K562 (cell line): ENCODE measurements around the gene PDZD8. TPM values are rescaled to one million over a fixed set of nuclear protein-coding genes. Genes with fewer than 3 reads are reported as not detected.

Experiments used
- ATF6 ChIP-seq: sonication (generic); formaldehyde crosslinking; IDR thresholded peaks from 2 replicates; pipeline ENCODE4 v1.4.0; 2020; ENCODE audit warnings: mild to moderate bottlenecking, missing genetic modification reagents
- CXXC5 ChIP-seq: fragments of 250-450 bp; sonication (Bioruptor Pico); IDR thresholded peaks from 2 replicates; pipeline ENCODE4 v1.8.0; 2022; ENCODE audit warnings: inconsistent platforms, mild to moderate bottlenecking, moderate library complexity
- EHMT2 ChIP-seq: fragments of 450-650 bp; IDR thresholded peaks from 2 replicates; pipeline ENCODE4 v1.6.1; 2018; ENCODE audit warnings: antibody characterized with exemption
- ELF4 ChIP-seq: fragments of 450-650 bp; formaldehyde crosslinking; IDR thresholded peaks from 2 replicates; pipeline ENCODE4 v1.4.0; 2022; ENCODE audit warnings: missing genetic modification characterization
- HMGN3 ChIP-seq: IDR thresholded peaks from 2 replicates; pipeline ENCODE4 v1.6.1; 2011; ENCODE audit warnings: borderline replicate concordance, low read depth, mild to moderate bottlenecking, mixed read lengths, low read length; ENCODE audit not compliant: insufficient read length; ENCODE audit errors: extremely low read depth
- JUND ChIP-seq, 2 experiments: IDR thresholded peaks; 2 replicates in 1 of 2; 3 replicates in 1 of 2; pipeline ENCODE4 v1.6.1; 2011; ENCODE audit warnings: borderline replicate concordance in 2 of 2, low read depth in 2 of 2, low read length in 2 of 2, improper control_type of control experiment in 1 of 2, missing biosample characterization in 1 of 2, missing genetic modification characterization in 1 of 2, missing genetic modification reagents in 1 of 2
- MCM7 ChIP-seq, 2 experiments: fragments of 450-650 bp; IDR thresholded peaks; 2 replicates each; pipeline ENCODE4 v1.6.1; 2016 to 2018
- PCBP2 ChIP-seq: fragments of 200-400 bp; formaldehyde crosslinking; IDR thresholded peaks from 2 replicates; pipeline ENCODE4 v1.6.1; 2018; ENCODE audit warnings: low read length, low read depth, mild to moderate bottlenecking, moderate library complexity; ENCODE audit not compliant: poor library complexity, severe bottlenecking
- RAD51 ChIP-seq: fragments of 450-650 bp; IDR thresholded peaks from 2 replicates; pipeline ENCODE4 v1.7.1; 2016; ENCODE audit warnings: low read depth, mild to moderate bottlenecking, borderline replicate concordance
- RCOR1 ChIP-seq, 2 experiments: IDR thresholded peaks; 2 replicates each; pipeline ENCODE4 v1.6.1; 2012; ENCODE audit warnings: low read depth in 2 of 2, low read length in 2 of 2, borderline replicate concordance in 1 of 2, improper control_type of control experiment in 1 of 2
- SIN3A ChIP-seq, 2 experiments: fragments of 150-350 bp in 1 of 2; IDR thresholded peaks; 2 replicates each; pipeline ENCODE4 v1.6.1; 2011 to 2016; ENCODE audit warnings: borderline replicate concordance in 2 of 2, low read depth in 2 of 2, low read length in 2 of 2, mild to moderate bottlenecking in 2 of 2, moderate library complexity in 2 of 2; ENCODE audit not compliant: control insufficient read depth in 1 of 2
- SIN3B ChIP-seq: fragments of 450-650 bp; IDR thresholded peaks from 2 replicates; pipeline ENCODE4 v1.6.1; 2017; ENCODE audit warnings: low read depth, mild to moderate bottlenecking, moderate library complexity
- SMARCA4 ChIP-seq: fragments of 450-650 bp; IDR thresholded peaks from 2 replicates; pipeline ENCODE4 v1.6.1; 2016
- STAT5A ChIP-seq: IDR thresholded peaks from 2 replicates; pipeline ENCODE4 v1.6.1; 2012; ENCODE audit warnings: low read length, inconsistent platforms, borderline replicate concordance
- TEAD4 ChIP-seq, 2 experiments: sonication (generic) in 1 of 2; formaldehyde crosslinking in 1 of 2; IDR thresholded peaks; 2 replicates each; pipeline versions ENCODE4 v1.6.1 to v1.8.0; 2012 to 2022; ENCODE audit warnings: borderline replicate concordance in 1 of 2, inconsistent platforms in 1 of 2, low read length in 1 of 2, mild to moderate bottlenecking in 1 of 2, missing genetic modification reagents in 1 of 2
- ZNF143 ChIP-seq: sonication (generic); formaldehyde crosslinking; IDR thresholded peaks from 2 replicates; pipeline ENCODE4 v1.9.0; 2022; ENCODE audit warnings: mild to moderate bottlenecking, missing genetic modification reagents
- ZNF436 ChIP-seq: fragments of 250-450, 450-650 bp; sonication (Bioruptor Pico); formaldehyde crosslinking; IDR thresholded peaks from 2 replicates; pipeline ENCODE4 v1.7.0; 2020; ENCODE audit warnings: mild to moderate bottlenecking
- polyA plus RNA-seq, 8 experiments: library from polyadenylated mRNA; depleted of rRNA in 4 of 8; stranded (reverse) in 5 of 8; unstranded in 3 of 8; fragments of >200 nt; fragmentation: Nextera tagmentation in 2 of 8; fragmentation: Illumina TruSeq in 1 of 8; extraction: Ambion mirVana in 2 of 8; extraction: Trizol in 1 of 8; gene quantifications; 2 replicates each; pipeline versions ENCODE4 v1.2.1 to v1.2.3, GENCODE V29; 2011 to 2014; ENCODE audit warnings: inconsistent platforms in 1 of 8, missing spikeins in 1 of 8
- total RNA-seq, 7 experiments: library from RNA; depleted of rRNA in 6 of 7; stranded (reverse); fragments of >200 nt in 6 of 7; fragmentation: Illumina TruSeq in 2 of 7; extraction: Trizol in 2 of 7; gene quantifications; 2 replicates each; pipeline versions ENCODE4 v1.2.1 to v1.2.3, GENCODE V29; 2011 to 2021; ENCODE audit warnings: low replicate concordance in 1 of 7
- TF ChIP-seq, protein P1 (sequence below): fragments of 250-450 bp; sonication (Bioruptor Pico); IDR thresholded peaks from 2 replicates; pipeline ENCODE4 v1.4.0; 2020; ENCODE audit warnings: mild to moderate bottlenecking, moderate library complexity
- TF ChIP-seq, protein P2 (sequence below): fragments of 450-650 bp; formaldehyde crosslinking; IDR thresholded peaks from 2 replicates; pipeline ENCODE4 v1.4.0; 2020; ENCODE audit warnings: mild to moderate bottlenecking, mixed read lengths

The PDZD8 gene
- total and polyA plus RNA-seq, 9 of the 15 experiments (the other 6 are each of a cell fraction or from before 2014, with no cell fraction given) = 5.5 to 53.4 (median 36.8) TPM

GRCh38 chr10:117241541-117242462, 133.4 kb downstream of the PDZD8 start (continued):
- TF ChIP-seq ZNF143 (CRISPR knock-in tag) = no peak
- TF ChIP-seq TEAD4 (IDR thresholded peaks at IDR 0.05; ENCODE audit: low read length) = peak; percentile 80
- no peak for TF ChIP-seq TEAD4 (CRISPR knock-in tag; IDR thresholded peaks at IDR 0.05; ENCODE audit: borderline replicate concordance)
- no peak for TF ChIP-seq SIN3B
- TF ChIP-seq HMGN3 = no peak
- TF ChIP-seq ZNF436 (CRISPR knock-in tag) = no peak
- no peak for TF ChIP-seq ATF6 (CRISPR knock-in tag)
- TF ChIP-seq EHMT2 = no peak
- TF ChIP-seq SIN3A (IDR thresholded peaks at IDR 0.05; ENCODE audit: borderline replicate concordance in 2 of 2, control insufficient read depth in 1 of 2, low read depth in 2 of 2, low read length in 2 of 2) = no peak
- TF ChIP-seq PCBP2 = no peak
- TF ChIP-seq STAT5A = peak; percentile 10; the same call in 1 of the 2 replicates
- TF ChIP-seq, protein P1, sequence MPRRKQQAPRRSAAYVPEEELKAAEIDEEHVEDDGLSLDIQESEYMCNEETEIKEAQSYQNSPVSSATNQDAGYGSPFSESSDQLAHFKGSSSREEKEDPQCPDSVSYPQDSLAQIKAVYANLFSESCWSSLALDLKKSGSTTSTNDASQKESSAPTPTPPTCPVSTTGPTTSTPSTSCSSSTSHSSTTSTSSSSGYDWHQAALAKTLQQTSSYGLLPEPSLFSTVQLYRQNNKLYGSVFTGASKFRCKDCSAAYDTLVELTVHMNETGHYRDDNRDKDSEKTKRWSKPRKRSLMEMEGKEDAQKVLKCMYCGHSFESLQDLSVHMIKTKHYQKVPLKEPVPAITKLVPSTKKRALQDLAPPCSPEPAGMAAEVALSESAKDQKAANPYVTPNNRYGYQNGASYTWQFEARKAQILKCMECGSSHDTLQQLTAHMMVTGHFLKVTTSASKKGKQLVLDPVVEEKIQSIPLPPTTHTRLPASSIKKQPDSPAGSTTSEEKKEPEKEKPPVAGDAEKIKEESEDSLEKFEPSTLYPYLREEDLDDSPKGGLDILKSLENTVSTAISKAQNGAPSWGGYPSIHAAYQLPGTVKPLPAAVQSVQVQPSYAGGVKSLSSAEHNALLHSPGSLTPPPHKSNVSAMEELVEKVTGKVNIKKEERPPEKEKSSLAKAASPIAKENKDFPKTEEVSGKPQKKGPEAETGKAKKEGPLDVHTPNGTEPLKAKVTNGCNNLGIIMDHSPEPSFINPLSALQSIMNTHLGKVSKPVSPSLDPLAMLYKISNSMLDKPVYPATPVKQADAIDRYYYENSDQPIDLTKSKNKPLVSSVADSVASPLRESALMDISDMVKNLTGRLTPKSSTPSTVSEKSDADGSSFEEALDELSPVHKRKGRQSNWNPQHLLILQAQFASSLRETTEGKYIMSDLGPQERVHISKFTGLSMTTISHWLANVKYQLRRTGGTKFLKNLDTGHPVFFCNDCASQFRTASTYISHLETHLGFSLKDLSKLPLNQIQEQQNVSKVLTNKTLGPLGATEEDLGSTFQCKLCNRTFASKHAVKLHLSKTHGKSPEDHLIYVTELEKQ = no peak
- TF ChIP-seq RCOR1 (IDR thresholded peaks at IDR 0.05; ENCODE audit: borderline replicate concordance in 1 of 2, low read depth in 2 of 2, low read length in 2 of 2) = peak in 1 of 2 experiments; percentile 81; a peak in 2 of 4 replicates
- TF ChIP-seq MCM7 (IDR thresholded peaks at IDR 0.05) = no peak
- 0 out of 2 replicates have a peak, but pooled peaks have one; percentile 34 for TF ChIP-seq SMARCA4
- TF ChIP-seq, protein P2, sequence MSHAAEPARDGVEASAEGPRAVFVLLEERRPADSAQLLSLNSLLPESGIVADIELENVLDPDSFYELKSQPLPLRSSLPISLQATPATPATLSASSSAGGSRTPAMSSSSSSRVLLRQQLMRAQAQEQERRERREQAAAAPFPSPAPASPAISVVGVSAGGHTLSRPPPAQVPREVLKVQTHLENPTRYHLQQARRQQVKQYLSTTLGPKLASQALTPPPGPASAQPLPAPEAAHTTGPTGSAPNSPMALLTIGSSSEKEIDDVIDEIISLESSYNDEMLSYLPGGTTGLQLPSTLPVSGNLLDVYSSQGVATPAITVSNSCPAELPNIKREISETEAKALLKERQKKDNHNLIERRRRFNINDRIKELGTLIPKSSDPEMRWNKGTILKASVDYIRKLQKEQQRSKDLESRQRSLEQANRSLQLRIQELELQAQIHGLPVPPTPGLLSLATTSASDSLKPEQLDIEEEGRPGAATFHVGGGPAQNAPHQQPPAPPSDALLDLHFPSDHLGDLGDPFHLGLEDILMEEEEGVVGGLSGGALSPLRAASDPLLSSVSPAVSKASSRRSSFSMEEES = no peak
- TF ChIP-seq JUND (IDR thresholded peaks at IDR 0.05; ENCODE audit: borderline replicate concordance, low read depth, low read length) = no peak
- no peak for TF ChIP-seq JUND (tag; IDR thresholded peaks at IDR 0.05; ENCODE audit: borderline replicate concordance, low read depth, low read length)
- TF ChIP-seq CXXC5 (CRISPR knock-in tag) = peak; percentile 60
- no peak for TF ChIP-seq ELF4 (CRISPR knock-in tag)
- no peak for TF ChIP-seq RAD51
